OCI-LY1 (cell line): Measurements from ENCODE around the gene DMKN.

ENCODE experiments used
- H2AFZ ChIP-seq: fragments of 200-600 bp; sonication (generic), shearing (Covaris generic); 2 replicates; pipeline ENCODE4 v1.6.0; 2014; ENCODE audit warnings: antibody characterized with exemption, mild to moderate bottlenecking, low read length
- H3F3A ChIP-seq: fragments of 200-600 bp; sonication (generic), shearing (Covaris generic); 2 replicates; pipeline ENCODE4 v1.6.0; 2014; ENCODE audit warnings: mild to moderate bottlenecking, antibody characterized with exemption, low read length, moderate library complexity; ENCODE audit not compliant: insufficient read depth
- H3K27ac ChIP-seq: fragments of 200-600 bp; sonication (generic); 2 replicates; pipeline ENCODE4 v1.5.1; 2014; ENCODE audit warnings: low read length, mixed run types, mild to moderate bottlenecking, low read depth; ENCODE audit not compliant: poor library complexity, severe bottlenecking
- H3K27me3 ChIP-seq: fragments of 200-600 bp; sonication (generic); 2 replicates; pipeline ENCODE4 v1.6.0; 2014; ENCODE audit warnings: antibody characterized with exemption, mild to moderate bottlenecking, low read length, moderate library complexity; ENCODE audit not compliant: insufficient read depth
- H3K36me3 ChIP-seq: fragments of 200-600 bp; sonication (generic); 2 replicates; pipeline ENCODE4 v1.6.1; 2014; ENCODE audit warnings: mild to moderate bottlenecking, antibody characterized with exemption, low read length, moderate library complexity, mixed read lengths; ENCODE audit not compliant: insufficient read depth
- H3K4me1 ChIP-seq: fragments of 200-600 bp; sonication (generic); 2 replicates; pipeline ENCODE4 v1.5.1; 2014; ENCODE audit warnings: mild to moderate bottlenecking, low read length, moderate library complexity; ENCODE audit not compliant: insufficient read depth, severe bottlenecking
- H3K4me2 ChIP-seq: fragments of 200-600 bp; sonication (generic), shearing (Covaris generic); 2 replicates; pipeline ENCODE4 v1.6.1; 2014; ENCODE audit warnings: low read length
- H3K4me3 ChIP-seq: fragments of 200-600 bp; sonication (generic); 2 replicates; pipeline ENCODE4 v1.5.1; 2014; ENCODE audit warnings: low read length, low read depth, mild to moderate bottlenecking, mixed read lengths; ENCODE audit not compliant: poor library complexity, severe bottlenecking
- H3K79me2 ChIP-seq: fragments of 200-600 bp; shearing (Covaris generic); 2 replicates; pipeline ENCODE4 v1.6.1; 2016; ENCODE audit warnings: mixed run types, low read length, mixed read lengths; ENCODE audit not compliant: insufficient read depth
- H3K9ac ChIP-seq: fragments of 200-600 bp; sonication (generic), shearing (Covaris generic); 2 replicates; pipeline ENCODE4 v1.6.1; 2014; ENCODE audit warnings: mild to moderate bottlenecking, low read length, mixed read lengths
- H3K9me2 ChIP-seq: fragments of 200-600 bp; sonication (generic), shearing (Covaris generic); 2 replicates; pipeline ENCODE4 v1.6.1; 2014; ENCODE audit warnings: low read depth, mild to moderate bottlenecking, low read length, mixed read lengths
- H3K9me3 ChIP-seq: fragments of 200-600 bp; shearing (Covaris generic); 2 replicates; pipeline ENCODE4 v1.6.1; 2014; ENCODE audit warnings: low read length, mixed read lengths
- H4K20me1 ChIP-seq: fragments of 200-600 bp; sonication (generic), shearing (Covaris generic); 2 replicates; pipeline ENCODE4 v1.6.0; 2016; ENCODE audit warnings: mild to moderate bottlenecking, low read length; ENCODE audit not compliant: insufficient read depth
- CTCF ChIP-seq: fragments of 200-600 bp; sonication (generic), shearing (Covaris generic); IDR thresholded peaks from 2 replicates; pipeline ENCODE4 v1.5.1; 2017; ENCODE audit warnings: mild to moderate bottlenecking, antibody characterized with exemption, low read length, moderate library complexity, mixed read lengths
- EZH2 ChIP-seq: fragments of 200-600 bp; sonication (generic), shearing (Covaris generic); IDR thresholded peaks from 2 replicates; pipeline ENCODE4 v1.8.0; 2017; ENCODE audit warnings: borderline replicate concordance, mixed run types, mild to moderate bottlenecking, antibody characterized with exemption, low read length, moderate library complexity, mixed read lengths

Gene DMKN

GRCh38 chr19:35451338-35452096 is 61.9 kb downstream of the DMKN start:
- Histone ChIP-seq H3K79me2 (no peaks in the 10 kb centered on the region), H3K9me2 (no peaks in the 10 kb centered on the region), H3K4me2 (no peak overlapping the region), H3K9me3 (no peaks in the 10 kb centered on the region), H3F3A (no peaks in the 10 kb centered on the region), H3K36me3 (no peaks in the 10 kb centered on the region), H3K4me3 (no peak overlapping the region), H3K27ac (no peak overlapping the region), H3K4me1 (no peaks in the 10 kb centered on the region), H4K20me1 (no peaks in the 10 kb centered on the region), H2AFZ (no peak overlapping the region), H3K9ac (no peak overlapping the region), H3K27me3 (peaks cover 13% of the 10 kb centered on the region; the same call in 1 of the 2 replicates)
- no peak for TF ChIP-seq CTCF
- TF ChIP-seq EZH2, result no peak

- no peak overlapping the region for H3K4me2 ChIP-seq
- H3K9me2 ChIP-seq, result no peaks in the 10 kb centered on the region
- no peaks in the 10 kb centered on the region for H3K9me3 ChIP-seq
- no peaks in the 10 kb centered on the region for H4K20me1 ChIP-seq
- TF ChIP-seq EZH2 (no peak), CTCF (no peak)
- H3K4me3 ChIP-seq, result no peak overlapping the region
- H3K27ac ChIP-seq, result no peak overlapping the region
- no peaks in the 10 kb centered on the region for H3K79me2 ChIP-seq
- peaks cover 13% of the 10 kb centered on the region; the same call in 1 of the 2 replicates for H3K27me3 ChIP-seq
- no peaks in the 10 kb centered on the region for H3K36me3 ChIP-seq
- no peak overlapping the region for H2AFZ ChIP-seq
- no peaks in the 10 kb centered on the region for H3K4me1 ChIP-seq
- no peaks in the 10 kb centered on the region for H3F3A ChIP-seq
- no peak overlapping the region for H3K9ac ChIP-seq
These were observed 63.9 kb downstream of the DMKN start for GRCh38 chr19:35449359-35450043.

- no peaks in the 10 kb centered on the region for H3K9me3 ChIP-seq
- H3F3A ChIP-seq, result no peaks in the 10 kb centered on the region
- no peak within 1 kb of the TSS for H3K27ac ChIP-seq
- H2AFZ ChIP-seq, result no peak within 1 kb of the TSS
- no peaks in the 10 kb centered on the region for H3K79me2 ChIP-seq
- H3K36me3 ChIP-seq, result no peaks in the 10 kb centered on the region
- no peak for TF ChIP-seq CTCF
- no peak for TF ChIP-seq EZH2
- no peak within 1 kb of the TSS for H3K4me3 ChIP-seq
- no peak within 1 kb of the TSS for H3K9ac ChIP-seq
- no peaks in the 10 kb centered on the region for H3K9me2 ChIP-seq
- H4K20me1 ChIP-seq, result no peaks in the 10 kb centered on the region
- H3K4me1 ChIP-seq, result no peaks in the 10 kb centered on the region
- peaks cover 13% of the 10 kb centered on the region; the same call in 1 of the 2 replicates for H3K27me3 ChIP-seq
- H3K4me2 ChIP-seq, result no peak within 1 kb of the TSS
These were observed 65.6 kb downstream of the DMKN start, which contains the start of gene FFAR2 for GRCh38 chr19:35447606-35448469. FFAR2 (plus strand) TSS chr19:35448257; CDS start chr19:35449715, 1,458 bp downstream.
